Activated CD4-positive, alpha-beta T cell treated with anti-CD3 and anti-CD28 coated beads for 48 hours (primary cell): ENCODE results near the gene CATSPER1.

ENCODE experiments used
- DNase-seq: peaks from one replicate; pipeline ENCODE4 v3.0.0-alpha.2; 2020

Gene CATSPER1

GRCh38 chr11:65967329-65967934 lies 58.8 kb downstream of the CATSPER1 start:
- no peak for DNase-seq
